ENCODE data around the gene SHANK2.

SHANK2 gene

GRCh38 chr11:71252269-71252769, at the start of gene SHANK2:
Gene SHANK2 (minus strand): TSS chr11:71252577. CDS start chr11:71147326, 105,251 bp downstream.
- H3K36me3 Mint-ChIP-seq = no peaks in the 10 kb centered on the region
- H3K27me3 Mint-ChIP-seq = peaks cover 83% of the 10 kb centered on the region
- no peak within 1 kb of the TSS for H3K27ac Mint-ChIP-seq
- H3K4me3 Mint-ChIP-seq = no peak within 1 kb of the TSS
- CTCF ChIA-PET = no interaction called here
- no peaks in the 10 kb centered on the region for H3K9me3 Mint-ChIP-seq
- DNase-seq = no peak
- peaks cover 2% of the 10 kb centered on the region for H3K4me1 Mint-ChIP-seq

DNA sequence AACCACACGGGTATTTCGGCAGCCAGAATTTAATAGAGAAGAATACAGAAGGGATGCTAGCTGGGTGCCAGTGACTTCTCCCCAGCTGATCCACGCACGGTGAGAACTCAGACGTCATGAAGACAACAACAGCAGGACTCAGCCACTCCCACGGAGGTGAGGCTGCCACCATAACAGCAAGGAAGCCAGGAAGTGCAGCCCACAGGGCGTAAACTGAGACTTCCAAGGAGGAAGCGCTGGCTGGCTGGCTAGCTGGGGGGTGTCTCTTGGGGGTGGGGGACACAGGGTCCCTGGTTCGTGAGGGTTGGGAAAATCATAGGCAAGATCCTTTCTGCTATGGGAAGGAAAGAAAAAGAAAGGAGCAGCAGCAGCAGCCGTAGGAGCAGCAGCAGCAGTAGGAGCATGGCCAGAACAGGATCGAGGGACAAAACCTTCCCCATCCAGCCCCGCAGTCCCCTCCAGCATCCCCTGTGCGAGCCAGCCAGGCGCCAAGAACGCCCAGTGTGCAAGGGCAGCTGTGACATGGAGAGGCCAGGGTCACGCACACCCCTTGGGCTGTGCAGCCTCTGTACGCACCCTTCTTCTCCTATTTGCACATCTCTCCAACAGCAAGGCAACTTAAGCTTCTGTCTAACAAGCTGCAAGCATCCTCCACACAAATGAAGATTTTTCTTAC, 49.6 kb upstream of the SHANK2 start:
- CTCF ChIA-PET = no interaction called here
- Mint-ChIP-seq H3K36me3 (no peaks in the 10 kb centered on the region), H3K4me1 (no peaks in the 10 kb centered on the region), H3K27ac (no peak overlapping the region), H3K4me3 (no peak overlapping the region), H3K27me3 (peaks cover 4% of the 10 kb centered on the region), H3K9me3 (no peaks in the 10 kb centered on the region)
- DNase-seq = peak; percentile 2

DNA sequence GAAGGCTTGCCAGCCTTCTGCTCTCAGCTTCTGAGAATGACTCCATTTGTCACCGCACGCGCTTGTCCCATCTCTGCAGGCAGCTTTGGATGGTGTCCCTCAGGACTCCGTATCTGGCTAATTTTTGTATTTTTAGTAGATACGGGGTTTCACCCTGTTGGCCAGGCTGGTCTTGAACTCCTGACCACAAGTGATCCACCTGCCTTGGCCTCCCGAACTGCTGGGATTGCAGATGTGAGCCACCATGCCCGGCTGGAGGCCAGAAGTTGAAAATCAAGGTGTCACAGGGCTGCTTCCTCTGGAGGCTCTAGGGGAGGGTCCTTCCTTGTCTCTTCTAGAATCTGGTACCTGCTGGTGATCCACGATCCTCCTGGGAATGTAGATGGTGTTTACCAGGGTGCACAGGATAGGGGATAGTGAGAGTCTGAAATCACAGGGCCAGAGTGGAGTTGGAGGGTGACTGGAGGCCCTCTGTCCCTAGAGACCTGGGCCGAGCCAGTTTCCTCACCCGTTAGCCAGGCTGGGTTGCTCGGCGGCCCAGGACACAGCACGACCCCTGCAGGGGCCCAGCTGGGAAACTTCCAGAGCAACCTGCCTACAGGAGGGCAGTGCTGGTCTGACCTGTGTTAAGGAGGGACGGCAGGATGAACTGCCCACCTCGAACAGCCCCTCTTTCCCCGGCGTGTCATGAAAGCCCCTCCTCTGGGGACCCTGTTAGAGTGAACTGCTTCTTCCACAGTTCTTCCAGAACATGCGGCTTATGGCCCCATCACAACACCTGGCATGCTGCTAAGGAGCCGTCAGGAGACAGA, 48.9 kb upstream of the SHANK2 start:
- H3K27ac Mint-ChIP-seq = no peak overlapping the region
- H3K9me3 Mint-ChIP-seq = no peaks in the 10 kb centered on the region
- no peak overlapping the region for H3K4me3 Mint-ChIP-seq
- CTCF ChIA-PET = no interaction called here
- peaks cover 4% of the 10 kb centered on the region for H3K27me3 Mint-ChIP-seq
- peak; percentile 5 for DNase-seq
- H3K36me3 Mint-ChIP-seq = no peaks in the 10 kb centered on the region
- H3K4me1 Mint-ChIP-seq = no peaks in the 10 kb centered on the region

- no peak overlapping the region for H3K27ac Mint-ChIP-seq
- no peaks in the 10 kb centered on the region for H3K4me1 Mint-ChIP-seq
- CTCF ChIA-PET = no interaction called here
- no peak overlapping the region for H3K4me3 Mint-ChIP-seq
- no peaks in the 10 kb centered on the region for H3K36me3 Mint-ChIP-seq
- peaks cover 4% of the 10 kb centered on the region for H3K27me3 Mint-ChIP-seq
- peaks cover 3% of the 10 kb centered on the region for H3K9me3 Mint-ChIP-seq
- DNase-seq = no peak
These were observed 47.8 kb upstream of the SHANK2 start for GRCh38 chr11:71300187-71300586.

GRCh38 chr11:71298761-71299181, 46.4 kb upstream of the SHANK2 start:
- CTCF ChIA-PET = no interaction called here
- Mint-ChIP-seq H3K4me1 (no peaks in the 10 kb centered on the region), H3K27me3 (peaks cover 4% of the 10 kb centered on the region), H3K9me3 (peaks cover 3% of the 10 kb centered on the region), H3K27ac (no peak overlapping the region), H3K36me3 (no peaks in the 10 kb centered on the region), H3K4me3 (no peak overlapping the region)
- no peak for DNase-seq

DNA sequence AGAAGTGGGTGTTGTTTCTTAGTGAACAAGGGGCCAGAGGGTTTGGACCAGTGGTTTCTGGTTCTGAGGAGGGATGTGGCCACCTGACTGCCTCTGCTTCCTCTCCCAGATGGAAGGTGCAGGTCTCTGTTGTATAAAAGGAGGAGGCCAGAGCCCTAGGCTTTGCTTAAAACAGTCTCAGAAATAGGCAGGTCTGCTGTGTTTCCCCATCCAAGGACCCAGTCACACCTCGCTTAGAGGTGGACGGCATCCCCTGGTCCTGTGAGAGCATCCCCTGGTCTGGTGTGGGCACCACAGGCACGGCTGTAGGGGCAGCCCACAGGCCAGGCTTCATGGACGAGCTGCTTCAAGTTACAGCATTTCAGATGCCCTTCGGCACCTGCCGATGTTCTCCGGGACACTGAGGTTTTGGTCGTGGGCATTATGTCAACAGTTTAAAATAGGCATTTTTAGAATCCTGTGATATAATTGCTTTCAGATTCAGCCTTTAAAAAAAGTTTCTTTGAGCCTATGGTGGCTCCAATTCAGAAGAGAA, 45.7 kb upstream of the SHANK2 start:
- CTCF ChIA-PET = no interaction called here
- Mint-ChIP-seq H3K27ac (no peak overlapping the region), H3K9me3 (peaks cover 3% of the 10 kb centered on the region), H3K27me3 (peaks cover 4% of the 10 kb centered on the region), H3K4me1 (no peaks in the 10 kb centered on the region), H3K36me3 (no peaks in the 10 kb centered on the region), H3K4me3 (no peak overlapping the region)
- DNase-seq = no peak

DNA sequence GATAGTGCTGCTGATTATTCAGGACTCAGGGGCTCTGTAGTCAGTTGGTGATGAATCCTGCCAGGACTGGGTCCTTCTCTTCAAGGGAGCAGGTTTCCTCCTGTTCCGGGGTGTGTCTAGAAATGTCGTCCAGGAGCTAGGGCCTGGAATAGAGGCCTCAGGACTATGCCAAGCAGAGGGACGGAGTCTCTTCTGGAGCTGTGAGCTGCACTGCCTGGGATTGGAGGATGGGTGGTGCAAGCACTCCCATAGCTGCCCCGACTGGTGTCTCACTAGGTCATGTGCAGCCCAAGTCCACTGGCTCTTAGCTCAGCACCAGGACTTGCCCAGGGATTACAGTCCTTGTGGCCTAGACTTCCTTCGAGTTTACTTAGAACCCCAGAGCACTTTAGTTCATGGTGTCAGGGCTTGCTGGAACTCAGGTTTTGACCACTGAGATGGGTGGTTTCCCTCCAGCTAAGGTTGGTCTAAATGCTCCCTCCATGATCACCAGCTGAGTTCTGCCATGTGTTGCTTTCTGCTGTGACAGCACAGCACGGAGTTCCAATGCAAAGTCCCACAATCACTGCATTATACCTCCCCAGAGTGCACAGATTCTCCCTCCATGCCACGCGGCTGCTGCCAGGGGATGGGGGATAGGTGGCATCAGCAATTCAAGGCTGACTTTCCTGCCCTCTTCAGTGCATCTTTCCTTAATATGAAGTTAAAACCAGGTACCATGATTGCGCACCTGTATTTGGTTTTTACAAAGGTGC, 42.6 kb upstream of the SHANK2 start:
- no peaks in the 10 kb centered on the region for H3K4me1 Mint-ChIP-seq
- no peak for DNase-seq
- CTCF ChIA-PET = no interaction called here
- H3K27ac Mint-ChIP-seq = no peak overlapping the region
- no peaks in the 10 kb centered on the region for H3K27me3 Mint-ChIP-seq
- H3K4me3 Mint-ChIP-seq = no peak overlapping the region
- H3K9me3 Mint-ChIP-seq = peaks cover 11% of the 10 kb centered on the region
- no peaks in the 10 kb centered on the region for H3K36me3 Mint-ChIP-seq

DNA sequence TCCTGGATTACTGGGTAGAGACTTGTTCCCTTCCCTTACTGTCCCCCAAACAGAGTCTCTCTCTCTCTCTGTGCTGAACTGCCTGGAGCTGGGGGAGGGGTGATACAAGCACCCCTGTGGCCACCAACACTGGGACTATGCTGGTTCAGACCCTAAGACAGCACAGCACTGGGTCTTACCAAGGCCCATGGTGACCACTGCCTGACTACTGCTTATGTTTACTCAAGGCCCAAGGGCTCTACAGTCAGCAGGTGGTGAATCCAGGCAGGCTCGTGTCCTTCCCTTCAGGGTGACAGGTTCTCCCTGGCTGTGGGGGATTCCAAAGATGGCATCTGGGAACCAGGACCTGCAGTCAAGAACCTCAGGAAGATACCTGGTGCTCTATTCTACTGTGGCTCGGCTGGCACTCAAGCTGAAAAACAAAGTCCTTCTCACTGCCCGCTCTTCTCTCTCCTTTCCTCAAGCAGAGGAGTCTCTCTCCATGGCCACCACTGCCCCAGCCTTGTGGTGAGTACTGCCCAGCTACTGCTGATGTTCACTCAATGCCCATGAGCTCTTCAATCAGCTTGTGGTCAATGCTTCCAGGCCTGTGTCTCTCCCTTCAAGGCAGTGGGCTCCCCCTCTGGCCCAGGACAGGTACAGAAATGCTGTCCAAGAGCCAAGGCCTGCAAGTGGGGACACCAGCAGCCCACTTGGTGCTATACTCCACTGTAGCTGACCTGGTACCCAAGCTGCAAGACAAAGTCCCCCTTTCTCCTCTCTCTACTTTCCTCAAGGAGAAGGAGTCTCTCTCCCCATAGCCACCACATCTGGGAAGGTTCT, 41.8 kb upstream of the SHANK2 start:
- H3K4me3 Mint-ChIP-seq = no peak overlapping the region
- CTCF ChIA-PET = no interaction called here
- peaks cover 11% of the 10 kb centered on the region for H3K9me3 Mint-ChIP-seq
- no peaks in the 10 kb centered on the region for H3K27me3 Mint-ChIP-seq
- H3K27ac Mint-ChIP-seq = no peak overlapping the region
- H3K4me1 Mint-ChIP-seq = no peaks in the 10 kb centered on the region
- H3K36me3 Mint-ChIP-seq = no peaks in the 10 kb centered on the region
- DNase-seq = no peak

DNA sequence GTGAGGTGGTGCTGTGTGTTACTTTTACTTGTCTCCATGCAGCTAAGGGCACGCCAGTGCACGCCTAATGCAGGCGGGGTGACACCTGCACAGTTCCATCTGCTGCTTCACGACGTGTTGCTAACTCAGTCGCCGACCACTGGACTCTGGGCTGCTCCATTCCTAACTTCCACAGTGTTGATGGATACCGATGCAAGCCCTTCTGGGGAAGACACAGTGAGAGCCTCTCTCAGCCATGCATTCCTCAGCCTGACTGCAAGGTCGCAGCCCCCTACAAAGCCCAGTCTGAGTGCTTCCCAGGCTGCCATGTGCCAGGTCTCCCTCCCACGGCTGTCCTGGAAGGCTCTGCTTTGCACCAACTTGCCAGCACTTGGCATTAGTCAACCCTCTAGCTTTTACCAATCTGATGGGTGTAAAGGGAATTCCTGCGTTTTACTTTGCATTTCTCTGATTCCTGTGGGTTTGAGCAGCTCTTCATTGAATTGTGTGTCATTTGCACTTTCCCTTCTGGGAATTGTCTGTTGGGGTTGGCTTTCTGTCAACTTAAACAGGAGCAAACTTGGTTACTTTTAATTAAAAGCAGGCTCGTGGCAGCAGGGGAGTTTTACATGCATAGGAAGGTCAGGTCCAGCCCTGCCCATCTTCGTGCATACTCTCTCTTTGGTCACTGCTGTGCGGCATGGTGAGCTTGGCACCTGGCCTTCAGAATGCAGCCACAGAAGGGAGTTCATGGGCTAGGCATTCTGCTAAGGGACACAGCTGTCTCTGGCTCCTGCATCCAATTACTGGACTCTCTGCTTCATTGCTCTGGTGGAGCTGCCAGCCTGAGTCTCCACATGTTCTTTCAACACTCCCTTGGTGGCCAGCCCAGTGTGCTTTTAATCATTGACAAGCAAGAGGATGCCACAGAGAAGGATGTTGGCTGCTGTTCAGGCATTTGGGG, 34.6 kb upstream of the SHANK2 start:
- Mint-ChIP-seq H3K4me3 (no peak overlapping the region), H3K27ac (no peak overlapping the region), H3K27me3 (peaks cover 4% of the 10 kb centered on the region), H3K36me3 (no peaks in the 10 kb centered on the region), H3K4me1 (no peaks in the 10 kb centered on the region), H3K9me3 (peaks cover 8% of the 10 kb centered on the region)
- DNase-seq = peak; percentile 5
- CTCF ChIA-PET = no interaction called here

- Mint-ChIP-seq H3K27ac (no peak overlapping the region), H3K4me1 (no peaks in the 10 kb centered on the region)
These were observed 32.7 kb upstream of the SHANK2 start for GRCh38 chr11:71285111-71285510.

GRCh38 chr11:71284525-71285092, 32.2 kb upstream of the SHANK2 start:
- Mint-ChIP-seq H3K9me3 (no peaks in the 10 kb centered on the region), H3K36me3 (no peaks in the 10 kb centered on the region), H3K27me3 (peaks cover 4% of the 10 kb centered on the region), H3K27ac (no peak overlapping the region), H3K4me1 (no peaks in the 10 kb centered on the region), H3K4me3 (no peak overlapping the region)
- CTCF ChIA-PET = no interaction called here
- DNase-seq = no peak

More at GRCh38 chr11:71285111-71285510, 32.7 kb upstream of the SHANK2 start:
- no peak for DNase-seq
- Mint-ChIP-seq H3K4me3 (no peak overlapping the region), H3K36me3 (no peaks in the 10 kb centered on the region), H3K27me3 (peaks cover 4% of the 10 kb centered on the region), H3K9me3 (no peaks in the 10 kb centered on the region)
- CTCF ChIA-PET = no interaction called here

- CTCF ChIA-PET = no interaction called here
- Mint-ChIP-seq H3K27me3 (peaks cover 4% of the 10 kb centered on the region), H3K4me3 (no peak overlapping the region), H3K9me3 (no peaks in the 10 kb centered on the region), H3K4me1 (no peaks in the 10 kb centered on the region), H3K36me3 (no peaks in the 10 kb centered on the region), H3K27ac (no peak overlapping the region)
- DNase-seq = no peak
These were observed 31.6 kb upstream of the SHANK2 start for GRCh38 chr11:71283971-71284441.
